Skeletal muscle tissue (tissue), 4 donors: ENCODE results near the gene DIAPH2. TPM values are rescaled to one million over a fixed set of nuclear protein-coding genes. Genes with fewer than 3 reads are reported as not detected.

Source experiments
- H3K27ac ChIP-seq: one replicate; pipeline ENCODE4 v1.7.0; 2013; ENCODE audit warnings: mild to moderate bottlenecking, low read depth, low read length, inconsistent platforms
- H3K27me3 ChIP-seq, 3 donors: one replicate each; pipeline ENCODE4 v1.7.0; 2013; ENCODE audit warnings: low read length in 3 of 3; ENCODE audit not compliant: control insufficient read depth in 3 of 3, insufficient read depth in 3 of 3
- H3K36me3 ChIP-seq, 3 donors: one replicate each; pipeline ENCODE4 v1.7.0; 2013; ENCODE audit warnings: low read length in 3 of 3; ENCODE audit not compliant: control insufficient read depth in 3 of 3, insufficient read depth in 3 of 3
- H3K4me1 ChIP-seq, 3 donors: one replicate each; pipeline ENCODE4 v1.7.0; 2013; ENCODE audit warnings: low read length in 3 of 3, mild to moderate bottlenecking in 3 of 3; ENCODE audit not compliant: control insufficient read depth in 3 of 3, insufficient read depth in 3 of 3
- H3K4me3 ChIP-seq, 3 donors: one replicate each; pipeline ENCODE4 v1.7.0; 2013; ENCODE audit warnings: low read length in 3 of 3
- H3K9ac ChIP-seq, 3 donors: one replicate each; pipeline ENCODE4 v1.7.0; 2013; ENCODE audit warnings: low read length in 3 of 3, mild to moderate bottlenecking in 3 of 3, moderate library complexity in 2 of 3, low read depth in 1 of 3
- H3K9me3 ChIP-seq, 3 donors: one replicate each; pipeline ENCODE4 v1.7.0; 2013; ENCODE audit warnings: low read length in 3 of 3; ENCODE audit not compliant: control insufficient read depth in 3 of 3
- total RNA-seq: library from RNA; depleted of rRNA; stranded (reverse); fragments of >200 nt; gene quantifications from one replicate; pipeline ENCODE4 v1.2.3, GENCODE V29; 2014
- donor health status: Osteomylitis.

DIAPH2 gene
- total RNA-seq, 1 donor from 2014 or later = 12.0 TPM

- Histone ChIP-seq H3K9me3 (no peaks in the 10 kb centered on the region), H3K36me3 (no peaks in the 10 kb centered on the region), H3K4me1 (no peaks in the 10 kb centered on the region), H3K9ac (no peak overlapping the region), H3K27me3 (no peaks in the 10 kb centered on the region), H3K4me3 (no peak overlapping the region), H3K27ac (no peak overlapping the region)
These were observed 92.3 kb downstream of the DIAPH2 start for GRCh38 chrX:96776966-96777365.

- H3K9me3 ChIP-seq = no peaks in the 10 kb centered on the region
- H3K9ac ChIP-seq = no peak overlapping the region
- H3K4me3 ChIP-seq = no peak overlapping the region
- H3K4me1 ChIP-seq = peaks cover 0 to 9% (median 3%) of the 10 kb centered on the region in 3 donors
- no peaks in the 10 kb centered on the region for H3K27me3 ChIP-seq
- H3K36me3 ChIP-seq = no peaks in the 10 kb centered on the region
- H3K27ac ChIP-seq = peak overlapping the region; percentile 73
These were observed 106.9 kb downstream of the DIAPH2 start for GRCh38 chrX:96791559-96791958.

GRCh38 chrX:96792047-96792446 lies 107.4 kb downstream of the DIAPH2 start:
- no peaks in the 10 kb centered on the region for H3K27me3 ChIP-seq
- no peaks in the 10 kb centered on the region for H3K9me3 ChIP-seq
- no peaks in the 10 kb centered on the region for H3K36me3 ChIP-seq
- H3K27ac ChIP-seq = peak overlapping the region; percentile 73
- H3K9ac ChIP-seq = no peak overlapping the region
- no peak overlapping the region for H3K4me3 ChIP-seq
- peaks cover 0 to 9% (median 3%) of the 10 kb centered on the region in 3 donors for H3K4me1 ChIP-seq

GRCh38 chrX:96798982-96799381 lies 114.3 kb downstream of the DIAPH2 start:
- no peaks in the 10 kb centered on the region for H3K36me3 ChIP-seq
- no peak overlapping the region for H3K4me3 ChIP-seq
- H3K9ac ChIP-seq = no peak overlapping the region
- peaks cover 0 to 3% (median 0%) of the 10 kb centered on the region in 3 donors for H3K27me3 ChIP-seq
- peaks cover 0 to 4% (median 3%) of the 10 kb centered on the region in 3 donors for H3K4me1 ChIP-seq
- no peak overlapping the region for H3K27ac ChIP-seq
- H3K9me3 ChIP-seq = no peaks in the 10 kb centered on the region

- no peaks in the 10 kb centered on the region for H3K27me3 ChIP-seq
- H3K4me3 ChIP-seq = no peak overlapping the region
- no peak overlapping the region for H3K27ac ChIP-seq
- H3K9me3 ChIP-seq = no peaks in the 10 kb centered on the region
- H3K36me3 ChIP-seq = no peaks in the 10 kb centered on the region
- no peaks in the 10 kb centered on the region for H3K4me1 ChIP-seq
- no peak overlapping the region for H3K9ac ChIP-seq
These were observed 122.7 kb downstream of the DIAPH2 start for GRCh38 chrX:96807318-96807717.

- no peaks in the 10 kb centered on the region for H3K9me3 ChIP-seq
- H3K9ac ChIP-seq = no peak overlapping the region
- H3K4me1 ChIP-seq = peaks cover 0 to 2% (median 0%) of the 10 kb centered on the region in 3 donors
- H3K27me3 ChIP-seq = no peaks in the 10 kb centered on the region
- H3K4me3 ChIP-seq = no peak overlapping the region
- H3K27ac ChIP-seq = no peak overlapping the region
- H3K36me3 ChIP-seq = no peaks in the 10 kb centered on the region
These were observed 136.3 kb downstream of the DIAPH2 start for GRCh38 chrX:96820935-96821334.

- Histone ChIP-seq H3K4me3 (no peak overlapping the region), H3K27ac (no peak overlapping the region), H3K27me3 (no peaks in the 10 kb centered on the region), H3K9me3 (no peaks in the 10 kb centered on the region), H3K36me3 (no peaks in the 10 kb centered on the region), H3K9ac (no peak overlapping the region), H3K4me1 (peaks cover 0 to 2% (median 0%) of the 10 kb centered on the region in 3 donors)
These were observed 139.5 kb downstream of the DIAPH2 start for GRCh38 chrX:96824166-96824565.

GRCh38 chrX:96833333-96833732 lies 148.7 kb downstream of the DIAPH2 start:
- H3K4me3 ChIP-seq = no peak overlapping the region
- no peaks in the 10 kb centered on the region for H3K4me1 ChIP-seq
- H3K9ac ChIP-seq = no peak overlapping the region
- H3K9me3 ChIP-seq = no peaks in the 10 kb centered on the region
- no peaks in the 10 kb centered on the region for H3K27me3 ChIP-seq
- no peak overlapping the region for H3K27ac ChIP-seq
- no peaks in the 10 kb centered on the region for H3K36me3 ChIP-seq

- H3K27me3 ChIP-seq = no peaks in the 10 kb centered on the region
- no peak overlapping the region for H3K27ac ChIP-seq
- no peaks in the 10 kb centered on the region for H3K4me1 ChIP-seq
- H3K4me3 ChIP-seq = no peak overlapping the region
- no peak overlapping the region for H3K9ac ChIP-seq
- no peaks in the 10 kb centered on the region for H3K36me3 ChIP-seq
- no peaks in the 10 kb centered on the region for H3K9me3 ChIP-seq
These were observed 149.5 kb downstream of the DIAPH2 start for GRCh38 chrX:96834137-96834536.

GRCh38 chrX:96835660-96836289 lies 151.1 kb downstream of the DIAPH2 start:
- no peak overlapping the region for H3K27ac ChIP-seq
- no peaks in the 10 kb centered on the region for H3K36me3 ChIP-seq
- no peak overlapping the region for H3K4me3 ChIP-seq
- H3K9me3 ChIP-seq = no peaks in the 10 kb centered on the region
- no peaks in the 10 kb centered on the region for H3K27me3 ChIP-seq
- no peak overlapping the region for H3K9ac ChIP-seq
- H3K4me1 ChIP-seq = no peaks in the 10 kb centered on the region
